Stimulated activated CD8-positive, alpha-beta memory T cell treated with anti-CD3 and anti-CD28 coated beads, Interleukin-15, amount 100 ng/mL, for 24 hours (primary cell): ENCODE data around the gene JPH4.

Experiments
- DNase-seq: peaks from one replicate; pipeline ENCODE4 v3.0.0-alpha.2; 2020; ENCODE audit warnings: low read depth

The JPH4 gene

DNA sequence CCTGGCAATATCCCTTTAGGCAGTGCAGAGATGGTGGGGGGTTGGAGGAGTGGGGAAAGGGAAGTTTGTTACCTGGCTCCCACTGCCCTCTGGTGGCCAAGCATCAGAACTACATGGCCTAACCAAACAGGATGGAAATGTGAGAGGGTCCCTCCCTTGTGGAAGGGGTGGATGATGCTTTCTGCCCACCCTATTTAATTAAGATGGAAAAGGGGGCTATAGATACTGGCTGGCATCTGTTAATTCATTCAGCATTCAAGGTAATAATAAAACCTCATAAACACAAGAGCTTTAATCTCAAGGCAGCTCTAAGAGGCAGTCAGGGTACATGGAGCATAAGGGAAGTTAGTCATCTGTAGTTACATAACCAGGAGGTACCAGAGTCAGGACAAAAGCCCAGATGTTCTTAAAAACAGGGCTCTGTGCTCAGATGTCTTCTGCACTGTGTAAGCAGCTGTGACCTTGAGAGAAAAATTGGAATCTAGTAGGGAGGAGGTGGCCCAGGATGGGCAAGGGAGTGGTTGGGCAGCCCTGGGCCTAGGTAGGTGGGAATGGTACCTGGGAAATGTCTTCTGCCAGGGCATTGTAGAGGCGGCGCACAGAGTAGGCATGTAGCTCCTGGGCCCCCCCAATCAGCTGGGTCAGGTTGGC, 15.6 kb downstream of the JPH4 start:
- no peak for DNase-seq

DNA sequence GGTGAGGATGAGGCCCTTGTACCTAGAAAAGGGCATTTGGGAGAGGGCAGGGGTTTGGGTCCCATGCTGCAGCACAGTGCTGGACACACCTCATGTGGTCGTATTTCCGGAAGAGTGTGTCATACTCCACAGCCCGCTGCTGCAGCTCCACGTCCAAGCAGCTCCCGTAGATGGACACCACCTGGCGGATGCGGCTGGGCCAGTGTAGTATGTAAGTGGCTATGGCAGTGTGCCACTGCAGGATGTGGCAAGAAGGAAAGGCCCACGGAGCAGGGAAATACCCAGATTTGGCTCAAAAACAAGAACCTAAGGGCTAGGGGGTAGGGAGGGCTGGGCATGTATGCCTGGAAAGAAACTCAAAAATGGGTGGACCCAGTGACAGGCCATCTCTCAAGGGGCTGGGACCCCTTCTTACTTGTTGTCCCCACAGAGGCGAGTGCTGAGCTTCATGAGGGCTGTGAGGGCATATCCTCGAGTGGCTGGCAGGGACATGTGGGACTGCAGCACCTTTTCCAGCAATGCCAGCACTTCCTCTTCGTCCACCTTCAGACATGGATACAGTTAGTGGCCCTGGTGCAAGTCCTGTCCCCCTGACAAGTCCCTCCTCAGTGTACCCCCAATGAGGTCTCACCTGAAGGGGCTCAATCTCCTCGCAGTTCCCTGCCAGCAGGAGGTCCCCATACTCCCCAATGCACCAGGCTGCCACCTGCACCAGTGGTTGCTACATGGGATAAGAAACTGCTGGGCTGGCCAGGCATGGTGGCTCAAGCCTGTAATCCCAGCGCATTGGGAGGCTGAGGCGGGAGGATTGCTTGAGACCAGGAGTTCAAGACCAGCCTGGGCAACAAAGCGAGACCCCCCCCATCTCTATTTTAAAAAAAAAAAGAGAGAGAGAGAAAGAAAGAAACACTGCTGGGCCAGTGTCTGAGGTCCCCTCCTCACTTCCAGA, 16.4 kb downstream of the JPH4 start:
- DNase-seq, result no peak

DNA sequence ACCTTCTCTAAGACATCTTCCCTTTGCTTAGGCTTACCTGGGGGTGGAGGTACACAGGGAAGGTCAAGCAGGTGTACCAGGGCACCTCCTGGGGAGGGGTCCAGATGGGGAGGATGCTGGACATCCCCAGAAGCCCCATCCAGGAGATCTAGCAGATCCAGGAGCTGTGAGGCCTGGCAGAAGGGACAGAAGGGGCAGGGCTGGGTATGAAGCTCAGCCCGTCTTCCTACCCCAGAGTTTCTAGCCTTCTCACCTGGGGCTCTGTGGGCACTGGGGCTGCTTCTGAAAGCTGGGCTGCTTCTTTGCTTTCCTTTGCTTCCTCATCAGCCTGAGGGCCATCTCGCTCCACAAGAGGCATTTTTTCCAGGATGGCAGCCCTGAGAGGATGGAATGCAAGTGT, 17.3 kb downstream of the JPH4 start:
- DNase-seq, result no peak

DNA sequence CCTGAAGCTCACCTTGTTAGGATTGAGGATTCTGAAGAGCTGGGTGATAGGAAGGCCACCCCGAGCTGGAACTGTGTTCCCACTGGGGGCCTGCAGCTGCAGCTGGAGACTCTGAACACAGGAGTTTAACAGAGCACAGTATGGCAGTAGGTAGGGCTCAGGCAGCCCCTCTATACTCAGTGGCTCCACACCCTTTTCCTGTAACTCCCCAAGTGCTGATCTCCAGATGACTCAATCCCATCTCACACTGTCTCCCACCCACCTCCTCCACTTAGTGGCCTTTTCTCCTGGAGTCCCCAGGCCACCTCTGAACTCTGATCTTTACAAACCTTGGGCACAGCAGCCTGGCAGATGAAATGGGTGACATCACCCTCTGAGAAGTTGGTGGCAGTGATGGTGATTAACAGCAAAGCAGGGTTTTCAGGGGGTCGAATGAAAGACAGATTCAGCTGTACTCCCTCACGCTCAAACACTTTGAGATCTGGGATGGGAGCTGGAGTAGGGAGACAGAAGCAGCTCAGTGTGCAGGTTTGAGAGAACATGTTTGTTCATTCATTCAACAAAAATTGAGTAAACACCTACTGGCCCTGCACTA, 18.6 kb downstream of the JPH4 start:
- DNase-seq, result no peak

DNA sequence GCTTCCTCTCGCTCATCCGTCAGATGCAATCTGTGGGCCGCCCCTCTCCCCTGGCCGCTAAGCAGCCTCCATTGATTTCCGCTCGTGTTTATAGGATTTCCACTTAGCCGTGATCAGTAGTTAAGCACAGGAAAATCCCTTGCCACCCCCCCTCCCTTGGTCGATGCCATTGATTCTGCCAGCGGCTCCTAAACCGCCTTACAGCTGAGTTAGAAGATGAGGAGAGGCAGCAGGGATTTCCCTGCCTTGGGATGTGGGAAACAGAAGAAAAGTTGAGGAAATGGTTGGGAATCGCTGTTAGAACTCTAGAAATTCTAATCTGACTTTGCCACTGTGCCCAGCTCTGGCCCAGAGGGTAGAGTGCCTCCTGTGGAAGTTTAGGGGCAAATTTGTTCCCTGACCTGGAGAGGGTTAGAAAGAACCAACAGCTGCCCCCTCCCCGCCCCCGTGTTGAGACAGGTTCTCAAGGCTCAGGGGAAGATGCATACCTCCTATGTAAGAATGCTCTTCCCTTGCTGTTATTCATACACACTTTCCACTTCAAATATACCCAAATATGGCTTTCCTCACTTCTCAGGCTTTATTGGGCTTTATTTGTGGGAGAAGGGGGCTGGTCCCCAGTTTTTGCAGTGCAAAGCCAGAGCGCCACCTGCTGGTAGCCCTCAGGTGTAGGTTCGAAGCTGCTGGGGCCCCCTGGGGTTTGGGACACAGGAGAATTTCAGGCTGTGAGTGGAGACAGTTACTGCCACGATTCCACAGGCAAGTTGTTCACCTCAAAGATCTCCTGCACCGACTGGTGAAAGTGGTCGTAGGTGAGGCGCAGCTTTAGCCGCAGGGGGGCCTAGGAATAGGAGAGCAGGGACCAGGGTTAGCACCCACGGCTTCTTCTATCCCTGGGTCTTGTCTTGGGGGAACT, 19.3 kb downstream of the JPH4 start:
- peak; percentile 44 for DNase-seq

DNA sequence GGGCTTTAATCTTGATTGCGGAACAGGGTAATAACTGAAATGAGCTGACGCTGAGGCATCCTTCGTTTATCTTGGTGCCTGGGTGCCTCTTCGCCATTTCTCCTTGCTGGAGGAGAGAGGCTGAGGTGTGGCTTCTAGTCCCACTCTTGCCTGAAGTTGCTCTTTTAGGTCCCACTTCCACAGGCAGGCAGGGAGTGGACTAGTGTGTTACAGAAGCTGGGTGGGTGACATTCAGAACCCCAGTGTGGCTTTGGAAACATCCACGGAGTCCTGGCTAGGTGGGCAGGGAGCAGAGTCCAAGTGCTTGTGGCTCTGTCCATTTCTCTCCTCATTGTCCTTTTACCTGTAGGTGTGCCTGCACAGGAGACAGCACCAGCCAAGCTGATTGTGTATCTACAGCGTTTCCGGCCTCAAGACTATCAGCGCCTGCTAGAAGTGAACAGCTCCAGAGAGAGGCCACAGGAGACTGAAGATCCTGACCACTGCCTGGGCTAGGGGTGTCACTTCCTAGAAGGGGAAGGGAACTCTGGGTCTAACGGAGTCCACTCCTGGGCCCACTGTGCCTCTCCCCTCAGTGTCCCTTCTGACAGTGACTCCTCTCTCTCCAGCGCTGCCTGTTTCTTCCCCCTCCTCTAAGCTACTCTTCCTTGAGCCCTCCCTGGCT, 20.1 kb downstream of the JPH4 start:
- no peak for DNase-seq

DNA sequence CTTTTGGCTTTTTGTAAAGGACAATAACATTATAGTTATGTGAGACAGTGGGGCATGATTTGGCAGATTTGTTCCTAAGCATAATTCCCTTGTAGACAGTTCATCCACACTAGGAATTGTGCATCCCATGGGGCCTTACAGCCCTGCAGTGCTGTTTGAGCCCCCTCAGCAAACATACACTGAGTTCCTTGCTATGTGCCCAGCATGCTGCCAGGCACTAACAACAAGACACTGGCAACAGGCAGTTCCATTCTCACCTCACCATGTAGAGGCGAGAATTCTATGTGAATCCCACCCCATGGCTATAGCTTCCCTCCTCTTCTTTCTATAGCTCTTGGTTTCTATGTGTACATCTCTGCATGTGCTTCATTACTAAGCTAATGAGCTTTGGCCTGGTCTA, 20.6 kb downstream of the JPH4 start:
- DNase-seq, result no peak

DNA sequence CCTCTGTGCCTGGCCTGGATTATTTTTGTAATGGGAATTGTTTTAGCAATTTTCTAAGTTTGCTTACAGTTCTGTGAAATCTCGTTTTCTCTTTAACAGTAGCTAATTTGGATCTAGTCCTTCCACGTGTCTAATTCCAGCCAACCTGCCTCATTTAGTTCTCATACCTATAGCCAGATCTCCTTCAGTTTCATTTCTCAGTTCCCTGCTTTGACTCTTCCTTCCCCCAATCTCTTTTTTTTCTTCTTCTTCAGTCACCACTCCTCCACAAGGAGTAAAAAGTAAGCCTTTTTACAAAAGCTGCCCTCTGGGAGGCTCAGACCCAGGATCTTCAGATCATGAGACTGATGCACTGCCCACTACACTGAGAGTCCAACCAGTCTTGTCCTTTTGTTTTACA, 21.1 kb downstream of the JPH4 start:
- no peak for DNase-seq

DNA sequence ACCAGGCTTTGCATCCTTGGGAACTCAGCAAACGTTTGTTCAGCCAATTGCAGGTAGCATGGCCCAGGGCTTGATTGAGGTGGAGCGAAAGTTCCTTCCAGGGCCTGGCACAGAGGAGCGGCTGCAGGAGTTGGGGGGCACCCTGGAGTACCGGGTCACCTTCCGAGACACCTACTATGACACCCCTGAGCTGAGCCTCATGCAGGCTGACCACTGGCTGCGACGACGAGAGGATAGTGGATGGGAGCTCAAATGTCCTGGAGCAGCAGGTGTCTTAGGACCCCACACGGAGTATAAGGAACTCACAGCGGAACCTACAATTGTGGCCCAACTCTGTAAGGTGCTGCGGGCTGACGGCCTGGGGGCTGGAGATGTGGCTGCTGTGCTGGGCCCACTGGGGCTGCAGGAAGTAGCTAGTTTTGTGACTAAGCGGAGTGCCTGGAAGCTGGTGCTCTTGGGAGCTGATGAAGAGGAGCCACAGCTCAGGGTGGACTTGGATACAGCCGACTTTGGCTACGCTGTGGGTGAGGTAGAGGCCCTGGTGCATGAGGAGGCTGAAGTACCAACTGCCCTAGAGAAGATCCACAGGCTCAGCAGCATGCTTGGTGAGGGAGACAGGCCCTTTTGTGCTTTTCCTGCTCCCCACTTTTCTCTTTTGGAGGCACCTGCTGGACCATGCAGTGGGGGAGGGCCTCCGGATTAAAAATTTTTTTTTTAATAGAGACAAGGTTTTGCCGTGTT, 21.7 kb downstream of the JPH4 start:
- DNase-seq, result no peak

DNA sequence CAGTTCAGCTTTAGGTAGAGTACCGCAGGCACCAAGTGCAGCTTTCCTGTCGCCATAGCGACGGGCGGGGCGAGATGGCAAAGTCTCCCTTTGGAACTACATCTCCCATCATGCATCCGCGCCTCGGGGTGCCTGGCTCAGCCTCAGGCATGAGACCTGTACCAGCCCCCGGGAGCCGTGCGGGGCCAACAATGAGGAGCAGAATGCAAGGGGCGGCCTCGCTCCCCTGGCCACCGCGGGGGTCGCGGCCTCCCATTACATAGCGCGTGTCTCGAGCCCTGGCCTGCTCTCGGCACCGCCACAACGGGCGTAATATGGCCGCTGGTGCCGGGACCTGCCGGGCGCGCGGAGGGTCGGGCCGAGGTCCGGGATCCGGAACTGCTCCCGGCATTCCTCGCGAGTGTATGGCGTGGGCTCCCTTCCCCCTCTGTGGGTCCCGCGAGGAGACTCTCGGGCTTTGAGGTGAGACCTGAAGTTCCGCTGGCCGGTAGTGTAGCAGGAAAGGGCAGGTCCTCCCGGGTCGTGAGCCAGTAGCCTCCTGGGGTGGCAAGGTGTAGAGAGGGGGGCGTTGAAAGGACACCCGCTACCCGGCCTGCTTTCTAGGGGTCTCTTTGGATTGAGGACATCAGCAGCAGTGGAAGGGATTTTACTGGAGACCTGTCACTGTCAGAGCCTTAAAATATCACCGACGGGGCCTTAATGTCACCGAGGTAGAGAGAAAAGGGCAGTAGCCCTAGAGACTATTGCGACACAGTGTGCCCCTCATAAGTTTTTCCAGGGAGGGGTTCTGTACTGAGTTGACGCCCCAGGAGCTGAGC, 22.5 kb downstream of the JPH4 start, which contains the start of gene THTPA:
TSS of gene THTPA (plus strand) at position 390 of the 818 bp plus-strand sequence. CDS start 487 bp downstream, outside the sequence.
- peak; percentile 72 for DNase-seq

DNA sequence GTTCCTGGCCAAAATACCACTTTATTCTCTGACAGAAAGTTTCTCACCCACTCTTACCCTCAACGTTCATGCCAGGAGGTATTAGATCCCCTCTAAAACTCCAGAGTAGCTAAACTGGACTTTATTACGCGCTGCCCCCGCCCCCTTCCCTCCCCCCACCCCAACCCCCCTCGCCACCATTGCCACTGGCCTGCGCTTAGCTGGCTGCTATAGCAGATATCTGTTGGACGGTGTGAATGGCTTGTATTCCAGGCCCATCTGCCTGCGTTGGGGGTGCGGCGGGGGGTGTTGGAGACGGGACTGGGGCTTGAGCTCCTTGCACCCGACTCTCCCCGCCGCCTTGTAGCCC, 23.1 kb downstream of the JPH4 start:
- DNase-seq, result no peak

DNA sequence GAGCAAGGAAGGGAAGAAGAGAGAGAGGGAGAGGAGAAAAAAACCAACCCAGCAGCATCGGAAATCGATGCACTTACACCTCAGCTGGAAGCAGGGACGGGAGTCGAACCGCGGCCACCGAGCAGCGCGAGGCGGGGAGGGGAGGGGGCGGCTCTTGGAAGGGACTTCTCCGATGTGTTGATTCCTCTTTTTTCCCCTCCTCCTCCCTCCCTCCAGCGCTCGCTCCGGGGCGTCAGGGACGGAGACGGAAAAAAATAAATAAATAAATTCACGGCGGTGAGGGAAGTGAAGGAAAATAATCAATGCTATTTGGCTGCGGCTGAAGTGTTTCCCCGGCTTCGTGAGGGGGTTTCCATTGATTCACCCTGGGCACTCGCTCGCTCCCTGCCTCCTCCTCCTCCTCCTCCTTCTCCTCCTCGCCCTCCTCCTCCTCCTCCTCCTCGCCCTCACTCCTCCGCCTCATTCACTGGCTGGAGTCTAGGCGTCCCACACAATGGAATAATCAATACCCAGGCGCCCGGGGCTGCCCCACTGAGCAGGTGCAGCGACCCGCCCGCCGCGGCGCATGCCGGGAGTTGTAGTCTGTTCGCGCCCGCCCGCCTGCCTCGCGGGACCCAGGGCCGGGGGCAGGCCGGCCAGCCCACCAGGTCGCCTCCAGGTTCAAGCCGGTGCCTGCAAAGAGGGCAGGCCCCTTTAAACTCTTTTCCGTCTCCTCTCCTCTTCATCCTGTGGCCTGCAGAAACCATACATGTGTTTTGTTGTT, 27.1 kb downstream of the JPH4 start, which contains the start of gene ZFHX2:
TSS of gene ZFHX2 (minus strand) at position 500 of the 763 bp plus-strand sequence. CDS start 16,440 bp downstream, outside the sequence.
- DNase-seq, result peak; percentile 51

DNA sequence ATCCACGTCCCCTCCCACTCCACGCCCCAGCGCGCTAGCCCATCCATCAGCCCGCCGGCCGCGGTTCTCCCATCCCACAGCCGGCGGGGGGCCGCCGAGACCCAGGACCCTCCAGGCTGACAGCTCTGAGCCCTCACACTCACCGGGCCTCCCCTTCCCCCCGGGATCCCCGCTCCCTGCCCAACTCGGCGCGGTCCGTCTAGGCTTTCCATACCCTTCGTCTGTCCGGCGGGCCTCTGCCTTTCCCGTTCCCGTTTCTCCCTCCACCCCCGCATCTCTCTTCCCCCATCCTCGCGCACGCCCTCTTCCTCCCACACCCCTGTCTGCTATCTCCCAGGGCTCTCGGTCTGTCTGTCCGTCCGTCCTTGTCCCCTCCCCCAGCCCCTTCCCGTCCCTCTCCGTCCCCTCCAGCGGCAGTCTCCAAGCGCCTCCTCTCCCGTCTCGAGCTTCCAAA, 27.8 kb downstream of the JPH4 start:
- DNase-seq, result no peak

DNA sequence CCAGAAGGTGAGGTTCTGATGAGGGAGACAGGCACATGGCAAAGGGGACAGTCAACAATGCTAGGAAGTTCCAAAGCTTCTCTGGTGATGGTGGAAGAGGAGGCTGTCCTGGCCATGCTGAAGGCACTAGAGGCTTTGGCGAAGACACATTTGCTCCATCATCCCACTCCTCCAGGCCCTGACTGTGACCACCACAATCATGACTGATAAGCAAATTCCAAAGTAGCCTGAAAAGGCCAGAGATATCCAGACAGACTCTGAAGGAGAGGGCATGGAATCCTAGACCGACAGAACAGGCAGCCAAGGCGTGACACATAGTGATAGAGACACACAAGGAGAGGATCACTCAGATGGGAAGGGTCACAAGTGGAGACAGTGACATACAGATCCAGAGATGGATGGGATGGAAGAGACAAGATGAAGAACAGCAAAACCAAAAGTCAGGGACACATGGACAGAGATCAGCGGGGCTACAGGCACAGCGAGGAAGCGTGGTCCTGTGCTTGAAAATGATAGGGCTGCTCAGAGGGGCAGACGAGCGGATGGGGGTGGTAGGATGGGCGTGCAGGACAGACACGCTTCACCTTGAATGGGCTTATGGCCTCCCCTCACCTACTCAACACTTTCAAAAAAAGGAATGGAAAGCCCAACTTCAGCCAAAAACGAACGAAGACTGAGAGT, 28.3 kb downstream of the JPH4 start:
- no peak for DNase-seq

DNA sequence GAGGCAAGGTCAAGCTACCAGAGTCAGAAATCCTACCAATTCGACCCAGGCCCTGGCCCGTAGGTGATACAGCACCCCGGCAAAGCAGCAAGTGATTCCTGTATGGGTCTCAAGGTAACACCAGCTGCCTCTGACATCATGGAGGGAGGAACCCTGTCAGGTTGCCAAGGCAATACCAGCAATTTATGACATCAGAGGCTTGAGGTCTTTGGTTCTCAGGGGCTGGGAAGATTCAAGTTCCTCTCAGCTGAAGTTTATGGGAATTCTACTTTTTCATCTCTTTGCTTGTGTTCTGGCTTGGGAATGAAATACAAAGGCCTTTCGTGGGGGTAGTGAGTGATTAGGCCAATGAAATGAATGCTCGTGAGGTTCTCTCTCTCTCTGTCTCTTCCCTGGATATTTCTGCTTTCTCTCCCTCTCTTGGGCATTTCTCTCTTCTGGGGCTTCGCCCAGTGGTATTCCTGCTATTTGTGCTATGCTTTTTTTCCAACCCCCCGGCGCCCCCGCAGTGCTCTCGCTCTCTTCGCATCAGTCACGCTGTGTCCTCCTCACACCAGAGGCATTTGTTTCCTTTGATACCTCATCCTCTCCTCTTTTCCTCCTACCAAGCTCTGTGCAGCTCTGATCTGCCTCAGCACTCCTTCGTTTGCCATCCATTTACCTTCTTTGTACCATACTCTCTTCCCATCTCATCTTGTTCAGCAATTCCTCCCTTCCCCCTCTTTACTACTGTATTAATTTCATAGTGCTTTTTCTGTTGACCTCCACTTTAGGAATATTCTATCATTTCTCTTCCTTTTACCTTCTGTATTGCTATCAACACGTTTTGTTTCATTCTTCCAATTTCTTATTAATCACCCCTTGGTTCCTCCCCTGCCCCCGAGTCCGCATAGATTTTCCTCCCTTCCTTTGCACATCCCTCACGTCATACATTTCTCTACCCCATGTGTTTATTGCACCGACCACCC, 30.0 kb downstream of the JPH4 start:
- no peak for DNase-seq

DNA sequence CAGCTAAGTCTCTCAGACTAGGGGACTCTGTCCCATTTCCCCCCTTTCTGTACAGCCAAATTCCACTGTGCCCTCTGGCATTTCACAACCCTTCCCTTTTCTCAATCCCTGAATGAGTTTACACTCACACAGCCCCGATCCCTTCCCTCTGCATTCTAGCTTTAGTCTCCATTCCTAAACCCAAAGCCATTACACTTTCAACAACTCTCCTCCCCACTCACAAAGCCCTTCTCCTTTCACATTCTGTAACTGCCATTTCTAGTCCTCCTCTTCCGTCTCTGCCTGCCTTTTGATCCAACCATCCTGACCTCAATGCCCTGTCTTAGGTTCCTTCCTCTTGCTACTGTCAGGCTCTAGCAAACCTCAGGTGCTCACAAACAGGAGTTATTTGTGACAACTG, 30.7 kb downstream of the JPH4 start:
- no peak for DNase-seq

DNA sequence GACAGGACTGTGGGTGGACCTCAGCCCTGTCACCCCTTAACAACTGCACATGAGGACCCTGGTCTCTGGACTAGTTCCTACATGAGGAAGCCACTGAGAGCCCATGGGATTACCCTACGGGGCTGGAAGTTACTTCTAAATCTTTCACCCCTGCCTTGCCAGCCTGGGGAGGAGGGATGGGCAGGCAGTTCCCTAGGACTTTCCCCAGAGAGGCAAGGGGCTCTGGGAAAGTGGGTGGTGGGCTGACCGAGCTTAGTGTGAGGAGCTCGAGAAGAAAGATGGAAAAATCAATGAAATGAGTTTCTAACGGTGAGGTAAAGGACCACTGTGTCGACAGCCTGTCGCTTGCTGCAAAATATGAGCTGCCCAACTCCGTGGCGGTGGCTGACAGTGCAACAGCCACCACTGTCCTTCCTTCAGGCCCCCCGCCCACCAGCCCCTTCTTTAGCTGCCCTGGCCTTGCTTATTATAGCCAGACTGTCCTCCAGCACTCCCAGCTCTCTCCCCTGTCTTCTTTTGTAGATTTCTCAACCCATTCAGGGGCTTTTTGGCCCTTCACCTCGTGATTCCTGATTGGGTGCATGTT, 32.0 kb downstream of the JPH4 start:
- DNase-seq, result no peak
